Nucleus accumbens (tissue), 56 donors: ENCODE results near the gene EPHA1.

Source experiments
- DNase-seq, 56 donors: peaks; one replicate each; lab custom pipeline; 2025; lab: John Stamatoyannopoulos, UW

EPHA1 gene

DNA sequence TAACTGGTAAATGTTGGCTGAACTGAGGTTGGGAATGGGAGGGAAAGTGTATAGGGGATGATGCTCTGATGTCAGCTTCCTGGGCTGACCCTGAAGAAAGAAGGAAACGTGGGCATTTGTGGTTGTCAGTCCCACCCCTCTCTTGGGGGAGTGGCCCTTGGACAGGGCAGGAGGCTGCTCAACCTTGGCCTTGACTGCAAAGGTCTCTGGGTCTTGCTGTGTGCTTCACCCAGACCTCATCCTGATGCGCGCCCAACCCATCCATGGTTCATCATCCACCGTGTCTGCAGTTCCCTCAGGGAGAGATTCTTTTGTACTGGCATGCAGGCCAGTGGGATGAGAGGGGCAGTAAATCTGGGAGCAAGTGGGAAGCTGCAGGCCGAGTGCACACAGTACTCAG is 32.3 kb downstream of the EPHA1 start:
- DNase-seq = no peak

DNA sequence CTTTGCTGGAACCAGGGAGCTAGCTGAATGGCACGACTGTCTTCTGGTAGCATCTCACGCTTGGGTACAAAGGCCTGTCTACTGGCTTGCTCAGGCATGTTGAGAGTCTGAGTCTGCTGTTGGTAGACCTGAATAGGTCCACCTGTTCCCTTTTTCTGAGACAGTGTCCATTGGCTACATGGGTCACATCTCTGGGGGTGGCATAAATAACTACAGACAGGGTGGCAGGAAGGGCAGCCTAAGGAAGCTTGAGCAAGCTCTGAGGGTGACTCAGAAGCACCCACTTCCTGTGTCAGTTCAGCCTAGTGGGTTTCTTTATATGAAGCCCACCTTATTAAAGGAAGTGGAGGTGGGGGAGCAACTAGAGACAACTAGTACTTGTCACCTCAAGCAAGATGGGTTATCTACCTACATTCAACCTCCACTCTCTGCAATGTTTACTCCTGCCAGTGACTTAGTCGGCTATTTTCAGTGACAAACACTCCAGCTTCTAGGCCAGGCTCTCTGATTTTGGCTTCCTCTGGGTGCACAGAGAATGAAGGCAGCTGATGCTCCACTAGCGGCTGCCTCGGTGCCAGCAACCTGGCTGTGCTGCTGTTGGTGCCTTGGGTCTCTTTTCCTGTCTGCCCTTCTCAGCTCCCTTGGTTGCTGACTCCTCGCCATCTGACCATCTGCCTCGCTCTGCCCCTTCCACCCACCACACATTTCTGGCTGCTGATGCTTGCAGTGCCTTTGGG is 33.2 kb downstream of the EPHA1 start:
- no peak for DNase-seq

DNA sequence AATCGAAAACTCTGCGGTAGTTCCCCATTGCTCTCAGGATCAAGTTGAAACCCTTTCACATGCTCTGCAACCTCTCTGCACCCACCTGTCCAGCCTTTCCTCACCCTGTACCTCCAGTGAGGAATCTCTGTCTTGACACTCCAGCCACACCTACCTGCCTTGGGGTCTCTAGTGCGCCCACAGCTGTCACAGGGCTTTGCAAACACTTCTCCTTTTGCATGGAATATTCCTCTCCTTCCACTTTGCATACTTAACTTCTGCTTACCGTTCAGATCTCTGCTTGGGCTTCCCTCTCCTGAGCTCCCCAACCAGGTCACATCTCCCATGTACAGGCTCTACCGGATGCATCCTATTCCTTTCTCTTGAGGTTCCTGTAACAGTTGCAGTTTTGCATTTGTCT is 34.1 kb downstream of the EPHA1 start:
- no peak for DNase-seq

DNA sequence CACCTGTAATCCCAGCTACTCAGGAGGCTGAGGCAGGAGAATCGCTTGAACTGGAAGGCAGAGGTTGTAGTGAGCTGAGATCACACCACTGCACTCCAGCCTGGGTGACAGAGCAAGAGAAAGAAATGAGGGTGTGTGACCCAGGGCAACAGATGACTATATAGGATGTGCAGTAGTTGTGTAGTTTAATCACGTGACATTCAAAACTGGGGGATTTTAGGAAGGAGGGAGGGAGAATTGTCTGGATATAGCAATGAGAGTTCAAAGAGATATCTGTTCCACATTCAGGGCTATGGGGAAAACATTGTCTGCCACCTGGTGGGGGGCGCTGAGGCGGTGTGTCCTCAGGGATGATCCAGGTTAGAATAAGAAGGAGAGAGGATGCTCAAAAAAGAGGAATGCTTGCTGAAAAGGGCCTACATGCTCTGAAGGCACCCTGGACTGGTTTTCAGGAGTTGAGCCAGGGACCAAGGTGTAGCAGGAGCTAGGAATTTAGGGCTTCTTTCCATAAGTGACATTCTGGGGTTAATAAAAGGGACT is 35.3 kb downstream of the EPHA1 start:
- no peak for DNase-seq

DNA sequence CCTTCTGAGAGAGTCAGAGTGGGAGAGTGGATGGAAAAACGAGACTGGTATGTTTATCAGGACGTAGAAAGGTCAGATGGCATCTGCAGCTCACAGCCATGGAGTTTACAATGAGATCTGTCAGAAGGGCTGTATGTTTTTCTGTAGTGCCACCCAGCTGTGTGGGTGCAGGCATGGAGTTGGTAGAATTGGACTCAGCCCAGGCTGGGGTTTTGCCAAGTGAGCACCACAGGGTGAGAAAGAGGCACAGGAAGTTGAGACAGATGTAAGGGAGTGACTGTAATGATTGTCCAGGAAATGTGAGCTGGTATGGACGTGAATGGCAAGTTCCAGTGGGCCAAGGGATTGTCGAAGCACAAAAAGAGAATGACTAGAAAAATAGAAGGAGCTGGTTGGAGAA is 36.6 kb downstream of the EPHA1 start:
- peak in 51 of 56 donors; percentile 14 to 90 (median 74) for DNase-seq

DNA sequence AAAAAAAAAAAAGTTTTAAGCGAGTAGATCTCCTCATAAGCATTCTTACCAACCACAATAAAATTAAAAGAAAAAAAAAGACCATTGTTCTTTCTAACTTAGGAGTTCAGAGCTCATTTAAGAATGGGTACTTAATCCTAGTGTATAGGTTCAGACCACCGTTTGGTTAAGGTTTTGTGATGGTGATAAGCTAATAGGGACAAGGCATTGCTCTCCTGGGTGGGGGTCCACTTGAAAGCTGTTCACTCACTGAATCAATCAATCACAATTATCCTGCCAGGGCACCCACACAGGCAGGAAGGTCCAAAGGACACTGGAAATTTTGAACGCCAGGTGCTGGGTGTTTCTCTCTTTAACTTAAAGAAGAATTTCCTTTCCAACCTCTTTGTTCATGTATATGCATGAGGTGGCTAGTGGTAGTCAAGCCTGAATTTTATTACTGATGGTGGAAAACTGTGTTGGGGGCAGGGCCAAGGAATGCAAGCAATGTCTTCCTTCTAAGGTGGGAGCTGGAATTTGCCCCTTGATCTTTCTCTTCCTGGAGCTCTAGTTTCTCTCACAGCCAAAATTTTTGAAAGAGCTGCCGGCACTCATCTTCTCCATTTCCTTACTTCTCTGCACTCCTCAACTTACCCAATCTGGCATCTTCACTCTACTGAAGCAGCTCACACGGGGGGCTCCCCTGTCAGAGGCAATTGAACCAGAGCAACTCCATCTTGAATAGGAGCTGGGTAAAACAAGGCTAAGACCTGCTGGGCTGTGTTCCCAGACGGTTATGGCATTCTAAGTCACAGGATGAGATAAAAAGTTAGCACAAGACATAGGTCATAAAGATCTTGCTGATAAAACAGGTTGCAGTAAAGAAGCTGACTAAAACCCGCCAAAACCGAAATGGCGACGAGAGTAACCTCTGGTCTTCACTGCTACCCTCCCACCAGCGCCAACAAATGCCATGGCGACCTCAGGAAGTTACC is 38.7 kb downstream of the EPHA1 start:
- DNase-seq = no peak

DNA sequence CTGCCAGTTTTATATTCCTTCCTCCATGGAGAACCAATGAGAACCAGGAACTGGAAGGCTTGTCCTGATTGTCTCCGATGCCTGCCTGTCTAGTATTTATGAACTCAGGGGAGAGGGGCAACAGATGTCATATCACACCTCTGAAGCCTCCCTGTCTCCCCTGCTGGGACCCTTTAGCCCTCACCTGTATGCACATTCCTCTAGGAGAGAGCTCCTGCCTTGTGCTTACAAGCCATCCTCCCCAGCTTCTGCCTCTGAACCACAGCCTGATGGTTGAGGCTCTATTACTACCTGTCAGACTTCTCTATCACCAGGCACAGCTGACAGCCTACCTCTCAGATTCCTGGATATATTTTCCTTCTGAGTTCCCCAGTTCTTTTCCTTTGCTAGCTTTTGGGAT is 40.3 kb downstream of the EPHA1 start:
- no peak for DNase-seq

DNA sequence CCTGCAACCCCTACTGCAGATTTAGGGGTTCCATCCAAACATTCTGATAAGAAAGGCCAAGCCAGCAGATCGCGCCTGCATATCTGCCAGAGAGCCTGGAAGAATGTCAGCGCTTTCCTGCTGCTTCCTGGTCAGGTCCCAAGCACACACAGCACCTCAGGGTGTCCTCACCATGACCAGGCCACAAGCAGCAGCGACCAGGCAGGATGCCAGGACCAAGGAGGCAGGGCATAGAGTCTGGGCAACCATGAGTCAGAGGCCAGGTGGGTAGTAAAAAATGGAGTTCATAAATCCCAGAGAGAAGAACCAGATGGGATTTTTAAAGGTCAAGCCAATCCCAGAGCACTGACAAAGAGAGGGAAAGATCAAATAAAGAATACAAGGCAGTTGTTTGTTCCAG is 40.7 kb downstream of the EPHA1 start:
- no peak for DNase-seq

DNA sequence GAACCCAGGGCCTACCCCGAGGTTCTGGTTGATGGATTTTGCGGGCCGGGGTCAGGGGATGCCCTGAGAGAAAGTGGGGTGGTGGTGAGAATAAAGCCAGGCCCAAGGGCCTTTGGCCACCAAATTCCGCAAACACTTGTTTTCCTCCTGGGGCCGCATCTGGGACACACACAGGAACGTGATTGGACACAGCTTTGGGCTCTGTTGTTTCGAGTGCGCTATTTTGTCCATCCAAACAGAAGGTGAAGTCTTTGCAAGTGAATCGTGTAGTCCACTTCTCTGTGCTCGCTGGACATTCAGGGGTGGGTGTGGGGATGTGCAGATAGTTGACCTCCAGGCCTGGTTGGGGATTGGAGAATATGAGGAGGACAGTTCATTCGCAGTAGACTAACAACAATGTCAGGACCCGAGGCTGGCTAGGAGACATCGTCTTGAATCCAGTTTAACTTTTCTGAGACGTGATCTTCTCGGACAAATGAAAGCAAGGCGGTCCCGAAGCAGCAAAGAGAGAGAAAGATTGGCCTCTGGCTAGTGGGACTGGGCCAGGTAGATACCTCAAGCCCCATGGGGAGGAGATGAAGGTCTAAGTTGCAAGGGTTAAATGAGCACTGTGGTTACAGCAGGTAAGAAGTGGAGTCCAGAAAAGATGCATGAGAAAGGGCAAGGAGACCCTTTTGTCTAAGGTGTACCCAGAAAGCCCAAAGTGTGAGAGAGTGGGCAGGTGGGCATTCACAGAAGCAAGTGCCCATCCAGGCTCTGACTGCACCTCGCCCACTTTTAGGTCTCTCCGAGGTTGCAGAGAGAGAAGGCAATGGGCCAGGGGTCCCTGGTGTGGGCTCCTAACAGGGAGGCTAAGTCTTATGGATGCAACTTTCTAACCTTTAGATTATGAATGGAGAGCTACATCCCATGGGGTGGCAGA is 45.4 kb downstream of the EPHA1 start:
- DNase-seq = peak in 4 of 56 donors; percentile 9 to 70 (median 62)

DNA sequence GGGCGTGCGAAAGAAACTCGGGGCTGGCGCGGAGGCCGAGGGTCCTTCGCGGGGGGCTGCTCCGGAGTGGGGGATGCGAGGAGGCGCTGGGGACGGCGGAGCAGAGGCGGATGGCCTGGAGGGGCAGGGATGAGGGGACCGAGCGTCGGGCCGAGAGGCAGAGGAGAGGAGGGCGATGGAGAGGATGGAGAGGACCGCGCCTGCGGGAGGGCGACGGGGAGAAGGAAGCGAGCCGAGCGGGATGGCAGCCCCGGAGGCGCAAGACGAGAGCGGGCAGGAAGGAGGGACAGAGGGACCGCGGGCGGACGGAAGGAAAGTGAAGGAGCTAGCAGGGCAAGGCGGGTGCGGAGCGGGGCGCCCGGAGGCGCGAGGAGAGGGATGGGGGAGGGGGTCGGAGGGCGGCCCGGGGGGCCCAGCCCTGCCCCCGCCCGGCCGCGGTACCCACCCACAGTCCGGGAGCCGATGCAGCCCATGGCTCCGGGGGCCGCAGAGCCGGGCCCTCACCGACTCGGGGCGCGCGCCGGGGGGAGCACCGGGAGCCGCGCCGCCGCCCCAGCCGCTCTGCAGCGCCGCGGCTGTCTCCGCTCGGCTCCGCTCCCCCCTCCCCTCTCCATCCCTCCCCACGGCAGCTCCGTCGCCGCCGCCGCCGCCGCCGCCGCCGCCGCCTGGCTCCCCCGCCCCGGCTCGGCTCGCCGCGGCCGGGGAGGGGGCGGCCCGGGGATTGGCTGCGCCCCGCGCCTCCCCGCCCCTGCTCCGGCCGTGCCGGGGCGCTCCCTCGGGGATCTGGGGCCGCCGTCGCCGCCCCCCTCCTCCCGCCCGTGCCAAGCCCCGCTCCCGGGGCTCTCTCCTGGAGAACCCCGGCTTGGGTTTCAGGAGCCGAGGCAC is 46.3 kb downstream of the EPHA1 start, which contains the start of gene FAM131B:
Gene FAM131B (minus strand): TSS at position 583 of the 885 bp plus-strand sequence. CDS start 110 bp downstream, at position 473.
- DNase-seq = peak in 40 of 56 donors; percentile 32 to 73 (median 56)

DNA sequence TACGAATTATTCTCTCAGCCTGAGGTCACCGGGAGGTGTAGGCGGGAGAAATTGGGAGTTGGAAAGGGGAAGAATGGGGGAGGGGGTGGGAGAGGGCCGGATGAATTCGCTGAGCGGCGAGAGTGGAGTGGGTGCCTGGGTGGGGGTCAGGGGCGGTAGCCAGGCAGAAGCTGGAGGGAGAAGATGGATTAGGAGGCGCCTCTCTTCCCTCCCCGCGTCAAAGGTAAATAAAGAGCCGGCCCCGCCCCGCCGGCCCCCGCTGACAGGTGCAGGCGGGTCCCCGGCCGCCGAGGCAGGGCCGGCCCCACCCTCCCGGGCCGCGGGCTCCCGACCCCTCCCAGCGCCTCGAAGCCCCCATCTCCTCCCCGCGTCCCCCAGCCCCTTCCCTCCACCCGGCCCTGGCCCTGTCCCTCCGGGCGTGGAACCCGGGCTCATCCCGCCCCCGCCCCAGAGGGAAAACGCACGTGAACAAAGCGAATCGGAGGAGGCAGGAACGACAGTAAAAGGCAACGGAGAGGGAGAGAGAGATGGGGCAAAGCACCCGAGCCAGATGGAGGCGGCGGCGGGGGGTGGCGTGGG is 47.0 kb downstream of the EPHA1 start:
- DNase-seq = peak in 15 of 56 donors; percentile 28 to 72 (median 41)

DNA sequence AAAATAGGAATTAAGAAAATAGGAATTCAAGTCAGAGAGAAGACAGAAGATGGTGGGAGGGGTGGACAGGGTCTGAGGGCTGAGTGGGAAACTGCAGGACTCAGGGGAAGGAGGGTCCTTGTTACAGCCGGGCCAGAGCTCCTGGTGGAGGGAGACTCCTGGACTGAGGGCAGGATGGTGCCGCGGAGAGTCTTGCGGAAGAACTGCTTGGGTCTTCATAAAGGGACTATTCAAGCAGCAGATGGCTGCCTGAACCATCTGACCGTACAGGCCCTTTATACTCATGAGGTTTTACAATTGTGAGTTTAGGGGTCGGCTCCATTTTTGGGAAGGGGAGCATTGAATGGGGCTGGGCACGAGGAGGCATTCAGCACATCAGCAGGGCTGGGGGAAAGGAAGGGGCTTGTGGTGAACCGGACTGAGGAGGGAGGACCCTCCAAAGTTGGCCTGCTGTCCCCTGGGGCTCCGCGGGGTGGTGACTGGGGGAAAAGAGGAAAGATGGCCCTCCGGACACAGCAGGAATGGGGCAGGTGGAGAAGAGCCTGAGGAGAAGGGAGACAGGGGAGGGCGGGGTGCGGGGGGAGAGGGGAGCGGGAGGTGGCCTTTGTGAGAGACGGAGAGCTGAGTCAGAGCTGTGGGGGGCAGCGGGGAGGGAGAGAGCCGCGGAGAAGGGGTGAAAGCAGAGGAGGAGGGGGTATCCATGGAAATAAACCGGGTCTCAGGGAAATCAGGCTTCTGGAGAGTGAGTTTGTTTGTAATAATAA is 47.7 kb downstream of the EPHA1 start:
- DNase-seq = peak in 38 of 56 donors; percentile 13 to 79 (median 43)

DNA sequence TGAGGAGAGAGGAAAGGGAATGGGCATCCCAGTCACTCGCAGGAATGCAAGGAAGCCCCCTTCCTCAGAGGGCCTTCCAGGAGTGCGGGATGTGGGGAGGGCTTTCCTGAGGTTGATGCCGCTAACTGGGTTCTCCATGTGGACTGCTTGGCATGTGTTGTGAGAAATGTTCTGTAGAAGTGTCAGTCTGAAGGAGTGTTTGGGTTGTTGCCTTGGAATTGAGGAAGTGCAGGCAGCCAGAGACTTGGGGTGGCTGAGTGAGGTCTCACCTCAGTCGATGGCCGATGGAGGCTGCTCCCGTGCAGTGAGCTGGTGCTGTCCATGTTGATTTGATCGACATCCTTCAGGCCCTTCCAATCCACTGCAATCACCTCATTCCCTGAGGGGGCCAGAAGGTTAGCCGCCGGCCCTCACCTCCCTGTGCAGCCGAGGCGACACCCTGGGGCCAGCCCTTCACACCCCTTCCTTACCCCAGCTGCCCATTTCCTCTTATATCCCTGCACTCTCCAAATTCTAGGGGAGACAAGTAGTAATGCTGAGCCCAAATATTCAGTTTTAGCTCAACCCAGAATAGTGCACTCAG is 48.8 kb downstream of the EPHA1 start:
- no peak for DNase-seq

DNA sequence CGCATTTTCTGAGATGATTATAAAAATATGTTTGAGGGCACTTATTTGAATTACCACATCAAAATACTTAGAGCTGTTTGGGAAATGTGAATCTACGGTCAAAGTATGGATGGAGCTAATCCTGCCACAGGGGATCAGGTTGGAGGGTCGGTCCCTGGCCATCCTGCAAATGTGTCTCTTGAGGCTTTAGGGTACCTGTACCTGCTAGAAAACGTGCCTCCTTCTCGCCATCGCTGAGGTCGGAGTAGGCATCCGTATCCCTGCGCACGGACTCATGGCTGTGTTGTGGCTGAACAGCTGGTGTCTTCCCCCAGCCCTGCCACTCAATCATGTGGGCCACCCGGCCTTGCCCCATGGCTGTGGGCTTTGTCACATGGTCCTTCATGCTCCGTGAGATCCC is 50.0 kb downstream of the EPHA1 start:
- no peak for DNase-seq

DNA sequence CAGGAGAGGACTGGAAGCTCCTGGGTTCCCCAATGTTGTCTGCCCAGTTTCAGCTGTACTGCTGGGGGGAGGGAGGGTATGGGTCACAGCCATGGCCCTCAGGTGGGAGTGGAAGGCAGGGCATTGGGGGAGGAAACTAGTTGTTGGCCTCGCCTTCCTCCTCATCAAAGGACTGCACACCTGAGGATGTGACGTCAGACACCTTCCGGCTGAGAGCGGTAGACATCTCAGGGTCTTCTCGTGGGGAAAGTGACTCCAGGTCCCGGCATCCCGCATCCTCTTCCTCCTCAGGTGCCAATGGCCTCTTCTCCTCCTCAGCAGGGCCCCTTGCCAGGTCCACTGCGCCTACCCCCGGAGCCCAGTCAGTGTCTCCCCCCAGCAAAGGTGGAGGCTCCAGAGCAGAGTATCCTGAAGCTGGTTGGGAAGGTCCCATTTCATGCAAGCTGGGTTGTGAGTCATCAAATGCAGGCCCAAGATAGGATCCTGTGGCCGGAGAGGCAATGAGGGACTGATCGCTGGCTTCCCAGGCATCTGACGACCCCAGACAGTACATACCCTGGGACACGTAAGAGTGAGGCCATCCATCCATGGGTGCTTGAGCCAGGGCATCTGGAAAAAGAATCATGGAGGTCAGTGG is 52.1 kb downstream of the EPHA1 start:
- DNase-seq = no peak

DNA sequence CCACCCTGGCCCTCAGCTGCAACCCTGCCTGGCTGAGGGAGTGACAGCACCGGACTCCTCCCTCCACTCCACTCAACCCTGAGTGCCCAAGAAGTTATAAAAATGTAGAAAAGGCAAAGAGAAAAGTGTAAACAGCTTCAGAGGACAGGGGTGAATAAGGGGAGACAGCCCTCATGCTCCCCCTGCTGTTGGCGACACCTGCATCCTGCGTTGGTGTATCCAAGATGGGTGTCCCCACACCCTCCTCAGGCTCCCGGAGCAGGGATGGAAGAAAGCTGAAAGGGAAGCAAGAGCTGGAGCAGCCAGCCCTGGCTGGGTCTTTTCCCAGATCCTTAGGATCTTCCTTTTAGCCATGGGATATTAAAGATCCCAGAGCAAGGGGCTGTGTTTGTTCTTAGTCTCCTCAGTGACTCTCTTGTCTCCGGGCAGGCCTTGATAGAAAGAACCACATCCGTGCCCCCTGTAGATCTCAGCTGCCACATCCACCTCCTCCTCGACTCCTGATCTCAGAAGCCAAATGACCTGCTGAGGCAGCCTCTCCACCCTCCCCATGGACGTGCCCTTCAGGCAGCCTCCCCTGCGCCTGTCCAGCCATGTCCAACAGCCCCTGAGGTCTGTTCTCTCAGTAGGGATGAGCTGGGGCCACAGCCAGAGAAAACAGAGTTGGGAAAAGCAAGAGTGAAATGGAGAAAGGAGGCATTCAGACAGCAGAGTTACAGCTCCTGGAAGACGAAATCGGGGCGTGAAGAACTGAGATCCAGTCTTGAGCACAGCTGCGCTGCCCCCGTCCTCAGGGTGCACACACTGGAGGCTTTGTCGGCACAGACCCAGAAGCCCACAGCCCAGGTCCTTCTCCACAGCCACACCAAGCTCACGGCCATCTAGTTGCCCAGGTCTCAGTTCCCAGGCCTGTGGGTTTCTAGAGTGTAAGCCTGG is 52.9 kb downstream of the EPHA1 start:
- DNase-seq = no peak
